Neural progenitor cell (in vitro differentiated cells): Measurements from ENCODE around the gene MTREX. TPM values are rescaled to one million over a fixed set of nuclear protein-coding genes. Genes with fewer than 3 reads are reported as not detected.

Experiments used
- DNase-seq: peaks from one replicate; pipeline ENCODE4 v3.0.0-alpha.2; 2016; ENCODE audit warnings: low spot score
- H2AFZ ChIP-seq: fragments of 200-600 bp; sonication (generic); replicated peaks from 2 replicates; pipeline ENCODE4 v1.6.1; 2016; ENCODE audit warnings: antibody characterized with exemption
- H3F3A ChIP-seq: fragments of 200-600 bp; sonication (generic); 2 replicates; pipeline ENCODE4 v1.6.1; 2016; ENCODE audit warnings: antibody characterized with exemption, low read depth
- H3K27ac ChIP-seq: fragments of 200-600 bp; sonication (generic); 2 replicates; pipeline ENCODE4 v1.5.1; 2016; ENCODE audit warnings: mild to moderate bottlenecking
- H3K27me3 ChIP-seq: fragments of 200-600 bp; sonication (generic); 2 replicates; pipeline ENCODE4 v1.6.1; 2016; ENCODE audit warnings: mild to moderate bottlenecking, moderate library complexity
- H3K36me3 ChIP-seq: fragments of 200-600 bp; sonication (generic); 2 replicates; pipeline ENCODE4 v1.5.1; 2016
- H3K4me1 ChIP-seq: fragments of 200-600 bp; sonication (generic); 2 replicates; pipeline ENCODE4 v1.6.1; 2016; ENCODE audit warnings: mixed run types
- H3K4me2 ChIP-seq: fragments of 200-600 bp; sonication (generic); 2 replicates; pipeline ENCODE4 v1.6.1; 2016
- H3K4me3 ChIP-seq: fragments of 200-600 bp; sonication (generic); 2 replicates; pipeline ENCODE4 v1.5.1; 2016
- H3K79me2 ChIP-seq: fragments of 200-600 bp; sonication (generic); 2 replicates; pipeline ENCODE4 v1.6.1; 2016; ENCODE audit warnings: low read depth
- H3K9ac ChIP-seq: fragments of 200-600 bp; sonication (generic); 2 replicates; pipeline ENCODE4 v1.6.1; 2016
- H3K9me3 ChIP-seq: fragments of 200-600 bp; sonication (generic); 2 replicates; pipeline ENCODE4 v1.5.1; 2016; ENCODE audit warnings: low read depth
- H4K20me1 ChIP-seq: fragments of 200-600 bp; sonication (generic); 2 replicates; pipeline ENCODE4 v1.6.1; 2016; ENCODE audit warnings: low read depth
- H3K27ac Mint-ChIP-seq: 3 replicates; pipeline ENCODE4 v1.8.0; 2021; ENCODE audit warnings: mixed read lengths
- H3K27me3 Mint-ChIP-seq: 2 replicates; pipeline ENCODE4 v1.8.0; 2022; ENCODE audit warnings: low read depth, mild to moderate bottlenecking, inconsistent platforms, moderate library complexity, mixed read lengths; ENCODE audit not compliant: insufficient read depth
- H3K36me3 Mint-ChIP-seq: 3 replicates; pipeline ENCODE4 v1.8.0; 2021; ENCODE audit warnings: mixed read lengths
- H3K4me1 Mint-ChIP-seq: 3 replicates; pipeline ENCODE4 v1.8.0; 2021; ENCODE audit warnings: mixed read lengths
- H3K4me3 Mint-ChIP-seq: 3 replicates; pipeline ENCODE4 v1.8.0; 2021; ENCODE audit warnings: mild to moderate bottlenecking, moderate library complexity, mixed read lengths
- H3K9me3 Mint-ChIP-seq: 3 replicates; pipeline ENCODE4 v1.8.0; 2020; ENCODE audit warnings: mixed read lengths
- EZH2 ChIP-seq: fragments of 200-600 bp; sonication (generic); IDR thresholded peaks from 2 replicates; pipeline ENCODE4 v1.6.1; 2017; ENCODE audit warnings: antibody characterized with exemption, mild to moderate bottlenecking, moderate library complexity
- EZH2phosphoT487 ChIP-seq: fragments of 200-600 bp; sonication (generic); IDR thresholded peaks from 2 replicates; pipeline ENCODE4 v1.6.1; 2017; ENCODE audit warnings: antibody characterized with exemption
- total RNA-seq: library from RNA; depleted of rRNA; stranded (reverse); fragments of >200 nt; gene quantifications from 2 replicates; pipeline ENCODE4 v1.2.3, GENCODE V29; 2015; ENCODE audit warnings: low replicate concordance
- TF ChIP-seq, protein P1 (sequence below): fragments of 200-600 bp; sonication (generic); IDR thresholded peaks from 2 replicates; pipeline ENCODE4 v1.5.1; 2017; ENCODE audit warnings: antibody characterized with exemption, mild to moderate bottlenecking

MTREX gene
- total RNA-seq, 1 donor from 2014 or later = 198 TPM

GRCh38 chr5:55440188-55440646 lies 132.4 kb downstream of the MTREX start:
- no peaks in the 10 kb centered on the region for H4K20me1 ChIP-seq
- no peak for TF ChIP-seq EZH2
- TF ChIP-seq, protein P1, sequence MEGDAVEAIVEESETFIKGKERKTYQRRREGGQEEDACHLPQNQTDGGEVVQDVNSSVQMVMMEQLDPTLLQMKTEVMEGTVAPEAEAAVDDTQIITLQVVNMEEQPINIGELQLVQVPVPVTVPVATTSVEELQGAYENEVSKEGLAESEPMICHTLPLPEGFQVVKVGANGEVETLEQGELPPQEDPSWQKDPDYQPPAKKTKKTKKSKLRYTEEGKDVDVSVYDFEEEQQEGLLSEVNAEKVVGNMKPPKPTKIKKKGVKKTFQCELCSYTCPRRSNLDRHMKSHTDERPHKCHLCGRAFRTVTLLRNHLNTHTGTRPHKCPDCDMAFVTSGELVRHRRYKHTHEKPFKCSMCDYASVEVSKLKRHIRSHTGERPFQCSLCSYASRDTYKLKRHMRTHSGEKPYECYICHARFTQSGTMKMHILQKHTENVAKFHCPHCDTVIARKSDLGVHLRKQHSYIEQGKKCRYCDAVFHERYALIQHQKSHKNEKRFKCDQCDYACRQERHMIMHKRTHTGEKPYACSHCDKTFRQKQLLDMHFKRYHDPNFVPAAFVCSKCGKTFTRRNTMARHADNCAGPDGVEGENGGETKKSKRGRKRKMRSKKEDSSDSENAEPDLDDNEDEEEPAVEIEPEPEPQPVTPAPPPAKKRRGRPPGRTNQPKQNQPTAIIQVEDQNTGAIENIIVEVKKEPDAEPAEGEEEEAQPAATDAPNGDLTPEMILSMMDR = no peak
- TF ChIP-seq EZH2phosphoT487 = no peak
- H3K9ac ChIP-seq = no peak overlapping the region
- H3F3A ChIP-seq = peaks cover 20% of the 10 kb centered on the region
- peak; percentile 25 for DNase-seq
- peaks cover 26% of the 10 kb centered on the region for H3K4me1 Mint-ChIP-seq
- no peak overlapping the region for H3K4me3 ChIP-seq
- H3K4me2 ChIP-seq = peak overlapping the region; percentile 15
- peaks cover 29% of the 10 kb centered on the region for H3K4me1 ChIP-seq
- H3K27me3 Mint-ChIP-seq = no peaks in the 10 kb centered on the region
- H3K27ac ChIP-seq = peak overlapping the region; percentile 83
- H3K27me3 ChIP-seq = no peaks in the 10 kb centered on the region
- peaks cover 12% of the 10 kb centered on the region for H3K9me3 Mint-ChIP-seq
- no peaks in the 10 kb centered on the region for H3K36me3 ChIP-seq
- no peak overlapping the region for H2AFZ ChIP-seq
- H3K9me3 ChIP-seq = no peaks in the 10 kb centered on the region
- H3K79me2 ChIP-seq = no peaks in the 10 kb centered on the region
- H3K27ac Mint-ChIP-seq = no peak overlapping the region
- no peak overlapping the region for H3K4me3 Mint-ChIP-seq
- H3K36me3 Mint-ChIP-seq = peaks cover 15% of the 10 kb centered on the region

DNA sequence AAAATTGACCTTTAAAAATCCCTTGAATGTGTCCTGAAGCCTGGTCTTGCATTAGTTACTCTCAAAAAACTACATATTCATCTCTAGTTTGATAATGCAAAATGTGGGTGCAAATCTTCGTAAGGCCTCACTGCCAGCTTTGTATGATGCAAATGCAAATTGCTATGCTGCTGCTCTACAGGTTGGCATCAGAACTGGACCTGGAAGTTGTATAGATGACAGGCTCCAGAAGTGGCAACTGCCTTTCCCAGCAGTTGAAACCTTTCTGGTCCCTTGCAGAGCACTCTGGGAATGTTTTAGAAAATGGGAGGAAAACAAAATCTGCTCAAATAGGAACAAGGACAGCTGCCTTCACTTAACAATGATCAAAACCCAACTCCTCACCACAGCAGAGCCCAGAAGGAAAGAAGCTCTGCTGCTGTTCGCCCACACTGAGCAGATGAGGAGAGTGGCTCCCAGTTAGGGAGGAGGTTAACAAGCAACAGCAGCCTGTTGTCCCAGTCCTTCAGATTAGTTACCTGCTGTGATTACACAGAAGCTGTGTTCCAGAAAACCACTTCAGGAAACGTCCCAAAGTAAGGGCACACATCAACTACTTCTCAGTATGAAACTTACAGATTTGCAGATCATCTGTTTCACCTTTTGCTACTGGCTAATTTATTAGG lies 133.4 kb downstream of the MTREX start:
- H3K4me1 ChIP-seq = peaks cover 29% of the 10 kb centered on the region
- H3K27me3 ChIP-seq = no peaks in the 10 kb centered on the region
- no peak for TF ChIP-seq EZH2phosphoT487
- TF ChIP-seq, protein P1 = no peak
- TF ChIP-seq EZH2 = no peak
- H3K4me3 Mint-ChIP-seq = no peak overlapping the region
- no peak overlapping the region for H3K9ac ChIP-seq
- H3K9me3 ChIP-seq = no peaks in the 10 kb centered on the region
- no peak overlapping the region for H3K4me3 ChIP-seq
- H3K36me3 Mint-ChIP-seq = peaks cover 6% of the 10 kb centered on the region
- H3K27ac Mint-ChIP-seq = no peak overlapping the region
- H3K27me3 Mint-ChIP-seq = no peaks in the 10 kb centered on the region
- DNase-seq = peak; percentile 34
- no peaks in the 10 kb centered on the region for H3K36me3 ChIP-seq
- H3K4me2 ChIP-seq = peak overlapping the region; percentile 54
- H3K79me2 ChIP-seq = no peaks in the 10 kb centered on the region
- H3K27ac ChIP-seq = peak overlapping the region; percentile 83
- H4K20me1 ChIP-seq = no peaks in the 10 kb centered on the region
- no peak overlapping the region for H2AFZ ChIP-seq
- peaks cover 5% of the 10 kb centered on the region for H3K9me3 Mint-ChIP-seq
- H3F3A ChIP-seq = peaks cover 20% of the 10 kb centered on the region
- H3K4me1 Mint-ChIP-seq = peaks cover 26% of the 10 kb centered on the region

- peak overlapping the region; percentile 54 for H3K4me2 ChIP-seq
- peaks cover 29% of the 10 kb centered on the region for H3K4me1 ChIP-seq
- peaks cover 20% of the 10 kb centered on the region for H3F3A ChIP-seq
- H3K9me3 Mint-ChIP-seq = peaks cover 3% of the 10 kb centered on the region
- TF ChIP-seq, protein P1 = no peak
- TF ChIP-seq EZH2 = no peak
- no peak for TF ChIP-seq EZH2phosphoT487
- no peak overlapping the region for H3K27ac Mint-ChIP-seq
- no peaks in the 10 kb centered on the region for H3K27me3 ChIP-seq
- no peaks in the 10 kb centered on the region for H3K27me3 Mint-ChIP-seq
- no peak for DNase-seq
- no peaks in the 10 kb centered on the region for H4K20me1 ChIP-seq
- H3K4me1 Mint-ChIP-seq = peaks cover 28% of the 10 kb centered on the region
- H3K9me3 ChIP-seq = no peaks in the 10 kb centered on the region
- H3K36me3 ChIP-seq = no peaks in the 10 kb centered on the region
- peak overlapping the region; percentile 83 for H3K27ac ChIP-seq
- no peak overlapping the region for H3K4me3 Mint-ChIP-seq
- peaks cover 3% of the 10 kb centered on the region for H3K36me3 Mint-ChIP-seq
- no peak overlapping the region for H3K4me3 ChIP-seq
- H3K79me2 ChIP-seq = no peaks in the 10 kb centered on the region
- H2AFZ ChIP-seq = no peak overlapping the region
- no peak overlapping the region for H3K9ac ChIP-seq
Observed at GRCh38 chr5:55441954-55442353, 134.2 kb downstream of the MTREX start.
